Measurements from ENCODE around the gene PROCR. TPM values are rescaled to one million over a fixed set of nuclear protein-coding genes. Genes with fewer than 3 reads are reported as not detected.
A peak's percentile ranks its signal among the peaks of the same experiment; 100 is the strongest.
"Not testable (repeated sequence)": the region's sequence is repeated elsewhere in the genome, so short reads cannot be mapped to it uniquely, and the experiment has no call there.

Gene PROCR
- total and polyA plus RNA-seq, 9 of the 15 experiments (the other 6 are each of a cell fraction or from before 2014, with no cell fraction given): 1.6 to 7.1 (median 4.0) TPM

DNA sequence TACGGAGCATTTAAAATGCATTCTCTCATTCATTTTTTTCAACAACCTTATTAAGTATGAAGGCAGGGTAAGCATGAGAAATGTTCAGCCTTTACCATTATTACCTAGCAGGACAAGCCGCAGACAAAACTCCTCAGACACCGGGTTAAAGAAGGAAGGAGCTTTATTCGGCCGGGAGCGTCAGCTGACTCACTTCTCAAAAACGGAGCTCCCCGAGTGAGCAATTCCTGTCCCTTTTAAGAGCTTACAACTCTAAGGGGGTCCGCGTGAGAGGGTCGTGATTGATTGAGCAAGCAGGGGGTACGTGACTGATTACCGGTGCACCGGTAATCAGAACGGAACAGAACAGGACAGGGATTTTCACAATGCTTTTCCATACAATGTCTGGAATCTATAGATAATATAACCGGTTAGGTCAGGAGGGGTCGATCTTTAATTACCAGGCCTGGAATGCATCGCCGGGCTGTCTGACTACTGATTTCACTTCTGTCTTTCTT is 24.2 kb upstream of the PROCR start (continued):
- TF ChIP-seq EP400 (IDR thresholded peaks at IDR 0.05) (peak; percentile 31; the same call in 1 of the 2 replicates), DPF2 (IDR thresholded peaks at IDR 0.05) (peak; percentile 26; the same call in 1 of the 2 replicates), KAT7 (CRISPR knock-in tag; IDR thresholded peaks at IDR 0.05; ENCODE audit: borderline replicate concordance) (0 out of 2 replicates have a peak, but pooled peaks have one; percentile 38), TEAD1 (CRISPR knock-in tag; IDR thresholded peaks at IDR 0.05) (0 out of 4 replicates have a peak, but pooled peaks of 1 of the 2 experiments have one; percentile 59), MTA2 (IDR thresholded peaks at IDR 0.05; ENCODE audit: low read depth) (peak; percentile 61; the same call in 1 of the 2 replicates), ATF1 (tag; IDR thresholded peaks at IDR 0.05) (peak; percentile 44; the same call in 1 of the 2 replicates), SMARCA4 (IDR thresholded peaks at IDR 0.05) (peak; percentile 72), TRIM28 (IDR thresholded peaks at IDR 0.05) (peak; percentile 17; the same call in 1 of the 2 replicates), CBFA2T2 (conservative IDR thresholded peaks at IDR 0.05) (peak; percentile 89), LEF1 (IDR thresholded peaks at IDR 0.05) (0 out of 2 replicates have a peak, but pooled peaks have one; percentile 25), MEIS2 (IDR thresholded peaks at IDR 0.05; ENCODE audit: partially characterized antibody) (peak; percentile 7), HDAC3 (IDR thresholded peaks at IDR 0.05; ENCODE audit: borderline replicate concordance, partially characterized antibody) (peak; percentile 66), FOXK1 (CRISPR knock-in tag; IDR thresholded peaks at IDR 0.05; ENCODE audit: borderline replicate concordance) (0 out of 2 replicates have a peak, but pooled peaks have one; percentile 4), CC2D1A (IDR thresholded peaks at IDR 0.05) (peak; percentile 47; the same call in 1 of the 2 replicates), ARID1B (IDR thresholded peaks at IDR 0.05) (peak; percentile 82), ZFX (CRISPR knock-in tag; IDR thresholded peaks at IDR 0.05) (peak; percentile 50; the same call in 1 of the 2 replicates)
- not testable (repeated sequence) for TF ChIP-seq ATF1 (CRISPR knock-in tag; IDR thresholded peaks at IDR 0.05)
- TF ChIP-seq, protein P1, sequence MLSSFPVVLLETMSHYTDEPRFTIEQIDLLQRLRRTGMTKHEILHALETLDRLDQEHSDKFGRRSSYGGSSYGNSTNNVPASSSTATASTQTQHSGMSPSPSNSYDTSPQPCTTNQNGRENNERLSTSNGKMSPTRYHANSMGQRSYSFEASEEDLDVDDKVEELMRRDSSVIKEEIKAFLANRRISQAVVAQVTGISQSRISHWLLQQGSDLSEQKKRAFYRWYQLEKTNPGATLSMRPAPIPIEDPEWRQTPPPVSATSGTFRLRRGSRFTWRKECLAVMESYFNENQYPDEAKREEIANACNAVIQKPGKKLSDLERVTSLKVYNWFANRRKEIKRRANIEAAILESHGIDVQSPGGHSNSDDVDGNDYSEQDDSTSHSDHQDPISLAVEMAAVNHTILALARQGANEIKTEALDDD (IDR thresholded peaks at IDR 0.05): peak; percentile 56; the same call in 1 of the 2 replicates
- TF ChIP-seq, protein P2, sequence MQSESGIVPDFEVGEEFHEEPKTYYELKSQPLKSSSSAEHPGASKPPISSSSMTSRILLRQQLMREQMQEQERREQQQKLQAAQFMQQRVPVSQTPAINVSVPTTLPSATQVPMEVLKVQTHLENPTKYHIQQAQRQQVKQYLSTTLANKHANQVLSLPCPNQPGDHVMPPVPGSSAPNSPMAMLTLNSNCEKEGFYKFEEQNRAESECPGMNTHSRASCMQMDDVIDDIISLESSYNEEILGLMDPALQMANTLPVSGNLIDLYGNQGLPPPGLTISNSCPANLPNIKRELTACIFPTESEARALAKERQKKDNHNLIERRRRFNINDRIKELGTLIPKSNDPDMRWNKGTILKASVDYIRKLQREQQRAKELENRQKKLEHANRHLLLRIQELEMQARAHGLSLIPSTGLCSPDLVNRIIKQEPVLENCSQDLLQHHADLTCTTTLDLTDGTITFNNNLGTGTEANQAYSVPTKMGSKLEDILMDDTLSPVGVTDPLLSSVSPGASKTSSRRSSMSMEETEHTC (IDR thresholded peaks at IDR 0.05): peak; percentile 44; the same call in 1 of the 2 replicates
